Effector memory CD4-positive, alpha-beta T cell (primary cell): ENCODE data around the gene PLP2.
A peak's percentile ranks its signal among the peaks of the same experiment; 100 is the strongest.

Experiments used
- DNase-seq, 3 donors: peaks; one replicate each; pipeline ENCODE4 v3.0.0-alpha.2; 2020
- H3K27ac ChIP-seq: 2 replicates; pipeline ENCODE4 v1.7.0; 2013; ENCODE audit warnings: mild to moderate bottlenecking, low read length, moderate library complexity; ENCODE audit not compliant: insufficient read depth, poor library complexity, severe bottlenecking
- H3K27me3 ChIP-seq: replicated peaks from 2 replicates; pipeline ENCODE4 v1.7.0; 2013; ENCODE audit warnings: mild to moderate bottlenecking, low read length; ENCODE audit not compliant: insufficient read depth, control insufficient read depth, poor library complexity, severe bottlenecking
- H3K36me3 ChIP-seq: 2 replicates; pipeline ENCODE4 v1.7.0; 2013; ENCODE audit warnings: mild to moderate bottlenecking, low read length, moderate library complexity; ENCODE audit not compliant: control insufficient read depth, insufficient read depth
- H3K4me1 ChIP-seq: 2 replicates; pipeline ENCODE4 v1.7.0; 2013; ENCODE audit warnings: low read length, mild to moderate bottlenecking; ENCODE audit not compliant: control insufficient read depth, insufficient read depth, poor library complexity, severe bottlenecking
- H3K4me3 ChIP-seq: 2 replicates; pipeline ENCODE4 v1.7.0; 2013; ENCODE audit warnings: low read length, low read depth, mild to moderate bottlenecking; ENCODE audit not compliant: insufficient read depth, poor library complexity, severe bottlenecking
- H3K9me3 ChIP-seq: 2 replicates; pipeline ENCODE4 v1.7.0; 2013; ENCODE audit warnings: mild to moderate bottlenecking, low read length, moderate library complexity; ENCODE audit not compliant: control insufficient read depth

PLP2 gene

GRCh38 chrX:49197543-49198087 lies 25.9 kb downstream of the PLP2 start:
- no peak for DNase-seq
- peaks cover 6% of the 10 kb centered on the region for H3K4me1 ChIP-seq
- H3K27me3 ChIP-seq: no peaks in the 10 kb centered on the region
- no peak overlapping the region for H3K27ac ChIP-seq
- H3K9me3 ChIP-seq: no peaks in the 10 kb centered on the region
- no peaks in the 10 kb centered on the region for H3K36me3 ChIP-seq
- H3K4me3 ChIP-seq: no peak overlapping the region

- no peak for DNase-seq
- Histone ChIP-seq H3K36me3 (no peaks in the 10 kb centered on the region), H3K4me3 (no peak overlapping the region), H3K27ac (no peak overlapping the region), H3K27me3 (no peaks in the 10 kb centered on the region), H3K9me3 (no peaks in the 10 kb centered on the region), H3K4me1 (peaks cover 6% of the 10 kb centered on the region)
Observed at GRCh38 chrX:49198540-49199314, 27.0 kb downstream of the PLP2 start.

GRCh38 chrX:49199315-49199595 lies 27.6 kb downstream of the PLP2 start:
- Histone ChIP-seq H3K36me3 (no peaks in the 10 kb centered on the region), H3K4me3 (no peak overlapping the region), H3K4me1 (peaks cover 6% of the 10 kb centered on the region), H3K27me3 (no peaks in the 10 kb centered on the region), H3K27ac (no peak overlapping the region), H3K9me3 (no peaks in the 10 kb centered on the region)
- DNase-seq: no peak

- H3K4me1 ChIP-seq: peaks cover 6% of the 10 kb centered on the region
- no peaks in the 10 kb centered on the region for H3K36me3 ChIP-seq
- peak within 1 kb of the TSS; percentile 35 for H3K4me3 ChIP-seq
- peak; percentile 77 to 81 (median 78) for DNase-seq
- H3K27ac ChIP-seq: peak within 1 kb of the TSS; percentile 39
- no peaks in the 10 kb centered on the region for H3K9me3 ChIP-seq
- no peaks in the 10 kb centered on the region for H3K27me3 ChIP-seq
Observed at GRCh38 chrX:49199906-49200771, 28.4 kb downstream of the PLP2 start, which contains the start of gene SYP. Gene SYP, minus strand, starts transcription at chrX:49200193. Its CDS starts 7 bp downstream, at chrX:49200186.

- Histone ChIP-seq H3K27ac (no peak overlapping the region), H3K36me3 (no peaks in the 10 kb centered on the region), H3K27me3 (no peaks in the 10 kb centered on the region), H3K4me1 (peaks cover 6% of the 10 kb centered on the region), H3K9me3 (no peaks in the 10 kb centered on the region), H3K4me3 (no peak overlapping the region)
- DNase-seq: no peak
Observed at GRCh38 chrX:49202022-49202421, 30.3 kb downstream of the PLP2 start.

- peaks cover 6% of the 10 kb centered on the region for H3K4me1 ChIP-seq
- no peaks in the 10 kb centered on the region for H3K9me3 ChIP-seq
- H3K36me3 ChIP-seq: no peaks in the 10 kb centered on the region
- H3K27me3 ChIP-seq: no peaks in the 10 kb centered on the region
- no peak overlapping the region for H3K4me3 ChIP-seq
- DNase-seq: no peak
- no peak overlapping the region for H3K27ac ChIP-seq
Observed at GRCh38 chrX:49203536-49203935, 31.8 kb downstream of the PLP2 start.

- Histone ChIP-seq H3K4me3 (no peak overlapping the region), H3K36me3 (no peaks in the 10 kb centered on the region), H3K4me1 (peaks cover 6% of the 10 kb centered on the region), H3K27ac (no peak overlapping the region), H3K27me3 (no peaks in the 10 kb centered on the region), H3K9me3 (no peaks in the 10 kb centered on the region)
- DNase-seq: no peak
Observed at GRCh38 chrX:49204017-49204416, 32.3 kb downstream of the PLP2 start.

- no peak overlapping the region for H3K27ac ChIP-seq
- no peak for DNase-seq
- no peak overlapping the region for H3K4me3 ChIP-seq
- H3K4me1 ChIP-seq: peaks cover under 1% of the 10 kb centered on the region
- H3K36me3 ChIP-seq: no peaks in the 10 kb centered on the region
- H3K27me3 ChIP-seq: no peaks in the 10 kb centered on the region
- H3K9me3 ChIP-seq: no peaks in the 10 kb centered on the region
Observed at GRCh38 chrX:49204709-49205108, 33.0 kb downstream of the PLP2 start.

GRCh38 chrX:49205443-49205842 lies 33.7 kb downstream of the PLP2 start:
- H3K4me3 ChIP-seq: no peak overlapping the region
- H3K4me1 ChIP-seq: no peaks in the 10 kb centered on the region
- H3K36me3 ChIP-seq: no peaks in the 10 kb centered on the region
- H3K27me3 ChIP-seq: no peaks in the 10 kb centered on the region
- no peak for DNase-seq
- no peaks in the 10 kb centered on the region for H3K9me3 ChIP-seq
- no peak overlapping the region for H3K27ac ChIP-seq

GRCh38 chrX:49206543-49206942 lies 34.8 kb downstream of the PLP2 start:
- no peak overlapping the region for H3K4me3 ChIP-seq
- no peaks in the 10 kb centered on the region for H3K9me3 ChIP-seq
- H3K27me3 ChIP-seq: no peaks in the 10 kb centered on the region
- DNase-seq: no peak
- no peak overlapping the region for H3K27ac ChIP-seq
- no peaks in the 10 kb centered on the region for H3K36me3 ChIP-seq
- H3K4me1 ChIP-seq: no peaks in the 10 kb centered on the region
